C4-2B (cell line): ENCODE results near the gene PSG6.

Source experiments
- CTCF ChIP-seq: fragments of 450-650 bp; conservative IDR thresholded peaks from 2 replicates; pipeline ENCODE4 v1.5.1; 2017; ENCODE audit warnings: mild to moderate bottlenecking
- ZFX ChIP-seq: fragments of 450-650 bp; IDR thresholded peaks from 2 replicates; pipeline ENCODE4 v1.6.1; 2017

GRCh38 chr19:42879613-42880012, 38.1 kb downstream of the PSG6 start, which contains the start of gene PSG1:
- TF ChIP-seq CTCF (no peak), ZFX (no peak)
